GM23248 (cell line): ENCODE results near the gene KCNS1.
"Not testable (repeated sequence)": the region's sequence is repeated elsewhere in the genome, so short reads cannot be mapped to it uniquely, and the experiment has no call there.

Source experiments
- EZH2 ChIP-seq: fragments of 200-600 bp; sonication (generic); IDR thresholded peaks from 2 replicates; pipeline ENCODE4 v1.6.1; 2018; ENCODE audit warnings: antibody characterized with exemption, mild to moderate bottlenecking; ENCODE audit not compliant: insufficient read depth, poor library complexity, severe bottlenecking
- EZH2phosphoT487 ChIP-seq: fragments of 200-600 bp; sonication (generic); IDR thresholded peaks from 2 replicates; pipeline ENCODE4 v1.6.1; 2018; ENCODE audit warnings: antibody characterized with exemption, moderate library complexity, mild to moderate bottlenecking, low read depth; ENCODE audit not compliant: insufficient read depth

GRCh38 chr20:45139733-45140375 lies 38.9 kb upstream of the KCNS1 start:
- TF ChIP-seq EZH2, EZH2phosphoT487: not testable (repeated sequence)
